GM04503 (cell line): Measurements from ENCODE around the gene VTA1.
"Not testable (repeated sequence)": the region's sequence is repeated elsewhere in the genome, so short reads cannot be mapped to it uniquely, and the experiment has no call there.

Experiments
- DNase-seq: peaks from one replicate; pipeline ENCODE4 v3.0.0-alpha.2; 2012; ENCODE audit warnings: low read depth

VTA1 gene

DNA sequence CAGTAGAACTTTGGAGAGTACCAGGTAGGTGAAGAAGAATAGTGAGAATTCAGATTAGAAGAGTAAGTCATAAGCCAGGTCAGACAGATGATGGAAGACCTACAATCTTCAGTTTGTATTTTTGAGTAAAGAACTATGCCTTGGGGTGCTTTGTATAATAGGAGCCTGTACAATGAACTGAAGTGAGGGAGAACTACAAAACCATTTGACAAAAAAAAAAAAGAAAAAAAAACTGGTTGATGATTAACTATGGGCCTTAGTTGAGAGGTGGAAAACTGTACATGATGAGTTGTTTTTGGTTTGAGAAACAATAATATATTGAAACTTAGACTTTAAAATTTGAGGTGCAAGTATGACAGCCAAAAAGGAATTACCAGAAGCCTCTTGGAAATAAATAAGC is 25.7 kb downstream of the VTA1 start:
- no peak for DNase-seq

DNA sequence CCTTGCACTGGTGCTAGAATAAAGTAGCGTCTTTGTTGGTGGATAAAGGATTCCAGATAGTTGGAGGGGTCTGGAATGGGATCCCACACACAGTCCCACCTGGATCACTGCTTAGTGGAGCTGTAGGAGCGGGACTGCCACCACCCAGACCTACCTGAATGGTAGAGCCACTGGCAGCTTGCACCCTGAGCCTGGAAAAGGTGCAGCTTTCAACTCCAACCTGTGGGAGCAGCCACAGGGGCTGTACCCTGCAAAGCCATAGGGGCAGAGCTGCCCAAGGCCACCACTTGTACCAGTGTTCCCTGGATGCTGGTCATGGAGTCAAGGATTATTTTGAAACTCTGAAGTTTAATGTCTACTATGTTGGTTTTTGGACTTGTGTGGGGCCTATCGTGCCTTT is 26.9 kb downstream of the VTA1 start:
- DNase-seq, result no peak

DNA sequence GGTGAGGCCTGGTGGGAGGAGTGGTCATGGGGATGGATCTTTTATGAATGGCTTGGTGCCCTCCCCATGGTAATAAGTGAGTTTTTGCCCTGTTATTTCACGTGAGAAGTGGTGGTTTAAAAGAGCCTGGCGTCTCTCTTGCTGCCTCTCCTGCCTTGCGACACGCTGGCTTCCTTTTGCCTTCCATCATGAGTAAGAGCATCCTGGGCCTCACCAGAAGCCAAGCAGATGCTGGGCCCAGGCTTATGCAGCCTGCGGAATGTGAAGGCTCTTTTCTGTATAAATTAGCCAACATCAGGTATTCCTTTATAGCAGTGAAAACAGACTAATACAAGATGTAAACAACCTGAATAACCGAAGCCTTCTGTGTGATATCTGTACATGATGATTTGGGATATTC is 27.6 kb downstream of the VTA1 start:
- DNase-seq, result no peak

DNA sequence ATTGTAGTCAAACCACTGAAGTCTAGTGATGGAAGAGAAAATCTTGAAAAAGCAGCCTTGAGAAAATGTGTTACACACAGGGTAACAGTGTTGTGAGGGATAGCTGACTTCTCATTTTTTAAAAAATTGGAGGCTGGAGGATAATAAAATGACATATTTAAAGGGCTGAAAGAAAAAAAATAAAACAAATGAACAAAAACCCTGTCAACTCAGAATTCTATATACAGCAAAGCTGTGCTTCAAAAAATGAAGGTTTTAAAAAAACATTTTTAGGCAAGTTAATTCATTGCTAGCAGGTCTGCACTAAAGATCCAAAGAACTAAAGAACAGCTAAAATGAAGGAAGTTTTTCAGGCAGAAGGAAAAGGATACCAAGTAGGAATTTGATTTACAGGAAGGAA is 31.1 kb downstream of the VTA1 start:
- DNase-seq, result no peak

DNA sequence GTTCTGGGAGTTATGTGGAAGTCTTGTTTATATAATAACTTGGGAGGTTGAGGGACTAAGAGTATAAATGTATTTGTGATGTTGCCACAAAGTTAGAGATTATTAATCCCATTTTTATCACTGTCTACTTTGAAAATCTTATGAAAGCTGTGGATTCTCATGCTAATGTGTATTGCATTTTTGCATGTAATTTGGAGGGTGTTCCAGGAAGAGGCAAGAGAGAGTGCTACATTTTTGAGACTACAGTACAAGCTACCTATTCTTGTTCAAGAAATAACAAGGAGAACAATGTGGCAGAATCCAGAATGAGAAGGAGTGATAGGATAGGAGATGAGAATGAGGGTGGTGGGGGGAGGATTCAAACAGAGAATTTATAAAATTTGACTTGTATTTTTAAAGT is 34.9 kb downstream of the VTA1 start:
- no peak for DNase-seq

DNA sequence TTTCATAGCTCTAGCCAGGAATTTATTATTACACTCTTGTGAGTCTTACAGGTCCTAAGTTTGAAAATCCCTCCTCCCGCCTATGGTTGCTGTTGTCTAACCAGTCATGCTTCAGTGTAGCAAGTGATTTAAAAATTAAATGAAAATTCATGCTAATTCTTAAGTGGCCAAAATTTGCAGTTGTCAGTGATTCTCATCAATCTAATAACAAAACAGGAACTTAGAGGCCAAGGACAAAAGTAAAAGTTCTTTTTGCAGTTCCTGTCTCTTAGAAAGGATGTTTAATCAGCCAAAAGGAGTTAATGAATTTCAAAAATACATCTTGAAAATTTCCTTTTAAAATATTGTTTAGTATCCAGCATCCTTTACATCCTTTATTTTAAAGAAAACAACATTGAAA is 36.3 kb downstream of the VTA1 start:
- DNase-seq, result no peak

DNA sequence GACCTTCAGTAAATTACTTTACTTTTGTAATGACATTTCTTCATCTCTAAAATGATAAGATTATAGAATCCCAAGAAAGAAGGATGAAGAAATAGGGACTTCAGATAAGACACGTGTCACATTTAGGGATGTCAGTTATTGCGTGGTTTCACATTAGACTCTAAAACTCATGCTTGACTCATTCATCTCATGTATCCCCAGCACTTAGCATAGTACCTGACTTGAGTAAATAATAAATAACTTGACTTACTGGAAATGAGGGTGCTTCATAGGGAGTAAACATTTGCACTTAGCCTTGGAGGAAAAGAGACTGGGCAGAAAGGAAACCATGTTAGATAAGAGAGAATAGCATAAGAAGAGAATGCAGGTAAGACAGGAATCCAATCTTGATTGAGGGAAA is 37.2 kb downstream of the VTA1 start:
- no peak for DNase-seq

DNA sequence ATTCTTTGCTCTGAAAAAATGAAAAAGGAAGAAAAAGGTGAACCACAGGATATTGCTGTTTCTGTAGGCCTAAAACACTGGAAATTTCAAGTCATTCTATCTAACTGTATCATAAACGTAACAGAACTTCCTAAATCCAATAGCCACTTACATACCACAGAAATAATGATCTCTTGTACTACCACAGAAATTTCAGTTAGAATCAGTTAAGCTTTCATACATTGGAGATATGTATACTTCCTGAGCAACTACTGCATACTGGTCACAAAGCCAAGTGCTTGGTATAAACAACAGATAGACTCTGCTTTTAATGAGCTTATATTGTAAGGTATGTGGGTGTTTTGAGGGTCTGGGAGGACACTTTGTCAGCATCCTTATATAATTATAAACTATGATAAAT is 38.6 kb downstream of the VTA1 start:
- no peak for DNase-seq

DNA sequence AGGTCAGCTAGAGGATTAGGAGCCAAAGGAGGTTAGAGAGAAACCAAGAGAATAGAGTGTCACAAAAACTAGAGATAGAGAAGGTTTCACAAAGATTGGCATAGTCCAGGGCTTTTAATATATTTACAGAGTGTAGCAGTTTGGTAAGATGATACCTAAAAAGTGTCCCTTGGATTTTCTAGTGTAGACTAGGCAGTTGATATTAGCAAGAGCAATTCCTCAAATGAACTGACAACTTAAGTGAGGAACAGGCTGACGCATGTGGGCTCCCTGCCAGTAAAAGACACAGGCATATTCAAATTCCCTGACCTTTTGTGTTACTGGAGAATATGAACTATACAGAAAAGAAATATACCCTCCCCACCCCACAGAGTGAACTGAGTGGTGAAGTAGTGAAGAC is 40.1 kb downstream of the VTA1 start:
- no peak for DNase-seq

DNA sequence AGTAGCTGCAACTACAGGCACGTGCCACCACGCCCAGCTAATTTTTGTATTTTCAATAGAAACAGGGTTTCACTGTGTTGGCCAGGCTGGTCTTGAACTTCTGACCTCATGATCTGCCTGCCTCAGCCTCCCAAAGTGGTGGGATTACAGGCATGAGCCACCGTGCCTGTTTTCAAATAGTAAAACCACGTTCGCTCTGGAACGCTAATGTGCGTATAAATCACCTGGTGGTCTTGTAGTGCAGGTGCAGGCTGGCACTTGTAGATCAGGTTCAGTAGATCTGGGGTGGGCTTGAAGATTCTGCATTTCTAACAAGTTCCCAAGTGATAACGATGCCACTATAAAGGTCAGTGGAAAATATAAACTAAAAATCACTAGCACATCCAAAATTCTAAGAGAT is 41.3 kb downstream of the VTA1 start:
- DNase-seq, result not testable (repeated sequence)

DNA sequence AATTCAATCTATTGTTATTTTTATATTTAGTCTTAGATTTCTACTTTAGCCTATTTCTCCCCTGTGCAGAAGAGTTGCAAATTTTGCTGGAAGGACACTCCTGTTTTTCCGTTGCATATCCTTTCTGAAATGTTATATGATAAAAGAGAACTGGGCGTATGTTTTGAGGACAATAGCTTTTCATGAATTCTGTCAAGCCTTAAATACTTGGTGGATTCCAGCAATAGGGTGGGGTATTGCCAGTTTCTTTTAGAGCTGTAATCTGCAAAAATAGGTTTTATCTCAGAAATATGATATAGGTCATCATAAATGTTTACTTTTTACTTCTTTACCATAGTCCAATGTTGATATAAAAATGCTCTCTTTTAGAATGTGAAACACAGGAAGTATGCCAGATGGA is 42.0 kb downstream of the VTA1 start:
- DNase-seq, result no peak

DNA sequence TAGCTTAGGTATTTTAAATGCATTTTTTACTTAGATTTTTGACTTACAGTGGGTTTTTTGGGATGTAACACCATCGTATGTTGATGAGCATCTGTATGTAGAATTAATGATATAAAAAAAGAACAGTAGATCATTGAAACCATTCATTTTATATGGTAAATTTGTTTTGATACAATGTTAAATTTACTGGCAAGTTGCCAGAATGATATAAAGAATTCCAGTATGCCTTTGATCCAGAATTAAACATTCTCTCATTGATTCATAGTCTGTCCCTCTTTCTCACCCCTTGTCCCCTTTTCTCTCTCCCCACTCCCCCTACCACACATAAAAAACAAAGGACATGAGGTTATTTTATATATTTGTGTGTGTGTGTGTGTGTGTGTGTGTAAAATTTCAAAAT is 45.3 kb downstream of the VTA1 start:
- no peak for DNase-seq

DNA sequence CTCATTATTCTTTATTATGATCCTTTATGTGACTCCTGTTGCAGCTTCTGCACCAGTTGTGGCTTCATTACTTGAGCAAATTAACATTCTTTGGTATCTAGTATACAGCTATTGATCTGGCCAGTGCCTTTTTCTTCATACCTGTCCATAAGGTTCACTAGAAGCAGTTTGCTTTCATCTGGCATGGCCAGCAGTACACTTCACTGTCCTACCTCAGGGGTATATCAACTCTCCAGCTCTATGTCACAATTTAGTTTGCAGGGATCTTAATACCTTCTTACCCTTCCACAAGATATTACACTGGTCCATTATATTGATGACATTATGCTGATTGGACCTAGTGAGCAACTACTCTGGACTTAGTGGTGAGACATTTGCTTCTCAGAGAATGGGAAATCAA is 46.6 kb downstream of the VTA1 start:
- DNase-seq, result no peak

DNA sequence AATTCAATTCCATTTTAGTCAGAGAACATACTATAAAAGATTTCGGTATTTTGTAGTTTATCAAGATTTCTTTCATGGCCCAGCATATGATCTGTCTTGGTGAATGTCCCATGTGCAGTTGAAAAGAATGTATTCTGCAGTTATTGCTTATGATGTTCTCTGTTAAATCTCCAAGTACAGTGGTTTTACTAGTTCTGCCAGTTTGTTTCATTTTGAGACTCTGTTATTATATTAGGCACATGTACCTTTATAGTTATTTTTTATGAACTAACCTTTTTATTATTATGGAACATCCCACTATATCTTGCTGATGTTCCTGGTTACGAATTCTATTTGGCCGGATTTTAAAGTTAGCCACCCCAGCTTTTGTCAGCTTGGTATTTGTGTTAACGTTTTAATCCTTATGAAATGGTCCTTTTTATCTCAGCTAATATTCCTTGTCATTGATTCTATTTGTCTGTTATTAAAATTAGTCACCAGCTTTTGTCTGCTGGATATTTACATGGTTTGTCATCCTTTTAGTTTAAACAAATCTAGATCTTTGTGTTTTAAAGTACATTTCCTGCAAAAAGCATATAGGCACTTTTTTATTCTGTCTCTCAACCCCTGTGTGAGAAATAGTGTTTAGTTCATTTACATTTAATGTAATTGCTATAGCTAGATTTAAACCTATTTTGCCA is 48.9 kb downstream of the VTA1 start:
- no peak for DNase-seq

DNA sequence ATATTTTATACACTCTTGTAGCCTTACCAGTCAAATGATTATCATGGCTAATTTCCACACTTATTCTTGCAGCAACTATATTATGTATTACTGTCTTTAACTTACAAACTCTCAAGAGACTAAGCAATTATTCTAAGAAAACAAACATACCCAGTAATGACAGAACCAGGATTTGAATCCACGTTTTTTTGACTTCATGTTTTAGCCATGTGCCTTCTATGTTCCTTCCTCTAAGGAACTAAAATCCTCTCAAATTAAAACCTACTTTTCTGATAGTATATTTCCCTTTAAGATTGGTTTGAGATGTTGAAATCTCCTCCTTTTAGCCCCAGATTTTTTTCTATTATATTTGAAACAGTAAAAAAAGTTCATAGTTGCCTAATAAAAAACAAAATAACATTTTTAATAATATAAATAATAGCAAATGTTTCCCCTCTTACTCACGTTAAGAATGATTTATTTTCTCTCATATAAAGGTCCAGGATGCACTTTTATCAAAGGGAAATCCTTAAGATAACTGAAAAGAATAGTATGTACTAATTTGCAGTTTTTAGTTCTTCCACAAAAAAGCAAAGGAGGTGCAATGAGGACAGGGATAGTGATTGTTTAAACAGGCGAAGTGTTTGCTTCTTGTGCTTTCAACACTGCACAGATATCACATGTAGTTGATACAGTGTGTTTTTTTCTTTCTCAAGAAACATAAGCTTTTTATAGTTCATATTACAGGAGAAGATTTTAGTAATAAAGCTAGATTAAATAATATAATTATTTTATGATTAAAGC is 54.0 kb downstream of the VTA1 start:
- no peak for DNase-seq

DNA sequence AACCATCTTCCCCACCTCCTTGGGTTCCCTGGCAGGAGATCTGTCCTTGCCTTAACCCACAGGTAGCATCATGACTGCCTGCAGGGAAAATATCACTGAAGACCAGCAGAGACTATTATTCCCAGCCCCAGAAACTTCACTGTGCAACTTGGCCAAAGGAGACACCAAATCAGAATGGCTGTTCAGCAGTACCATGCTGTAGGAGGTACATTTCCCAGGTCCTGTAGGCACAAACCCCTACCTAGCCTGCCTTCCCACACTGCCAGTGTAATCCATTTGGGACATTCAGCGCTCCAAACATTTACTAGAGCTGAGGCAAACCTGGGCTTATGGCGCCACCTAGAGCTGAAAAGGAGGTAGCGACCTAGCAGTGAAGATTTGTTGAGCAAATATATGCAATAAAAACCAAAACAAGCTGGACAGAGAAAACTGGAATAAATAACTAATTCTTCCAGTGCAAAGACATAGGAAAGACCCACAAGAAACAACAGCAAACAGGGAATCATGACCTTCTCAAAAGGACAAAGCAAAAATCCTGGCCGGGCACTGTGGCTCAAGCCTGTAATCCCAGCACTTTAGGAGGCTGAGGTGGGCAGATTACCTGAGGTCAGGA is 60.3 kb downstream of the VTA1 start:
- peak; percentile 8 for DNase-seq

DNA sequence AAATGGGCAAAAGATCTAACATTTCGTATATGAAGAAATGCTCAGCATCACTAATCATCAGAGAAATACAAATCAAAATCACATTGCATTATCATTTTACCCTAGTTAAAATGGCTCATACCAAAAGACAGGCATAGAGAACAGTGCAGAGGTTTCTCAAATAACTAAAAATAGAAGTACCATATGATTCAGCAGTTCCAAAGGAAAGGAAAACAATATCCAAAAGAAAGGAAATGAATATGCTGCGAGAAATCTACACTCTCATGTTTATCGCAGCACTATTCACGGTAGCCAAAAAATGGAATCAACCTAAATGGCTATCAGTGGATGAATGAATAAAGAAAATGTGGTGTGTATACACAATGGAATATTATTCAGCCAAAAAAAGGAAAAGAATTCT is 63.5 kb downstream of the VTA1 start:
- no peak for DNase-seq

DNA sequence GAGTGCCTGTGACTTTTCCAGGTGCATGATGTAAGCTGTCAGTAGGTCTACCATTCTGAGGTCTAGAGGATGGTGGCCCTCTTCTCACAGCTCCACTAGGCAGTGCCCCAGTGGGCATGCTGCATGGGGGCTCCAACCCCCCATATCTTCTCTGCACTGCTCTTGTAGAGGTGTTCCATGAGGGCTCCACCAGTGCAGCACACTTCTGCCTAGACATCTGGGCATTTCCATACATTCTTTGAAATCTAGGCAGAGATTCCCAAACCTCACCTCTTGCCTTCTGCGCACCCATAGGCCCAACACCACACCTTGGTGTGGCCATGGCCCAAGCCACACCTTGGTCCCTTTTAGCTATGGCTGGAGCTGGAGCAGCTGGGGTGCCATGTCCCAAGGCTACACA is 66.3 kb downstream of the VTA1 start:
- no peak for DNase-seq

DNA sequence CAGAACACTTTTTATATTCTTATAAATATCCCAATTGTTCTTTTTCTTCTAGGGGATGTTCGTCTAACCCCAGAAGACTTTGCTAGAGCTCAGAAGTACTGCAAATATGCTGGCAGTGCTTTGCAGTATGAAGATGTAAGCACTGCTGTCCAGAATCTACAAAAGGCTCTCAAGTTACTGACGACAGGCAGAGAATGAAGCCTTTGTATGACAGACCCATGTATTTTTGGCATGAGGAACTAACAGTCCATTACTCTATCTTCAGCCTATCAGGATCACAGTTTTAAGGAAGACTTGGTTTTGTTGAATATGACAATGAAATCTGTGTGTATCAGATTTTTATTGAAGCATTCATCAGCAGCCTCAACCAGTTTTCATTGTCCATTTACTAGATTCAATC is 71.4 kb downstream of the VTA1 start:
- no peak for DNase-seq

DNA sequence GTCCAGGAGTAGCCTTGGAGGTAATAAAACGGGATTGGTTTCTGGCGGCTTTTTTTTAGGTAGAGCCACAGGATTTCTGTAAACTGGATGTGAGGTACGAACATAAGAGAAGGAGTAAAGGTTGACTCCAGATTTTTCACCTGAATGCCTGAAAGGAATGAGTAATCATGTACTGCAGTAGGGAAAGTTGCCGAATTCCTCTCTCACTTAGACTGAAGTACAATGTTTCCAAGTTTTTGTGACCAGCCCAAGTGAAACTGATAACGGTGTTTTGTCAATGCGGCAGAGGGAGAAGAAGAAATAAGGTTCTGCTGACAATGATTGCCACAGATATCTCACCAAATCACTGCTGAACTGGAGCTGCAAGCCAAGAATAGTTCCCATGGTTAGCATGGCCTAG is 75.0 kb downstream of the VTA1 start:
- no peak for DNase-seq

DNA sequence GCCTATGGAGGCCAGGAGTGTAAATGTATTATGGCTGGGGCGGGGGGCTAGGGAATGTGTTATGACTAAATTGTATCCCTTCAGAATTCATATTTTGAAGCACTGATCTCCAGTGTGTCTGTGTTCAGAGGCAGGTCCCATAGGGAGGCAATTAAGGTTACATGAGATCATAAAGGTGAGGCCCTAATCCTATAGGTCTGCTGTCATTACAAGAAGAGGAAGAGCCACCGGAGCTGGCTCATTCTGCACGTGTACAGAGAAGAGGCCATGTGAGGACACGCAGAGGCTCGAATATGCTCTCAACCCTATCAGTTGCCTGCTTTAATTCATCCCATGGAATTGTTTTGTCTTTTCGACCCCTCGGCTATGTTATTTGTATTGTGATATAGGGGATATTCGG is 76.9 kb downstream of the VTA1 start:
- DNase-seq, result no peak

DNA sequence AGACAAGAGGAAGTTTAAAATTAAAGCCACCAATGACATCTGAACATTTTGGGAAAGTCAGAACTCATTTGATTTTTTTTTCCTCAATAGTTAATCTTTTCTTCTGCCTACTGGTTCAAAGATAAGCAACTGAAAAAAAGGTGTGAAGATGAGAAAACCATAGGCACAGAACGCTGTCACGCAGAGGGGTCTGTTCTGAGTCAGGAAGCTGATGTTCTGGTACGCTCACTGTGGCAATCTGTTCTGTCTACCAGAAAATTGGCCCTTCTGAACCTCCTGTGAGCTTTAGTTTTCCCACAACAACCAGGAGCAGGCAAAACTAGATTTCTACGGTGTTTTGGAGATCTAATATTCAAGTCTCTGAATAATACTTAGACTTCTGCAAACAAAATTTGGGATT is 78.1 kb downstream of the VTA1 start:
- DNase-seq, result no peak

DNA sequence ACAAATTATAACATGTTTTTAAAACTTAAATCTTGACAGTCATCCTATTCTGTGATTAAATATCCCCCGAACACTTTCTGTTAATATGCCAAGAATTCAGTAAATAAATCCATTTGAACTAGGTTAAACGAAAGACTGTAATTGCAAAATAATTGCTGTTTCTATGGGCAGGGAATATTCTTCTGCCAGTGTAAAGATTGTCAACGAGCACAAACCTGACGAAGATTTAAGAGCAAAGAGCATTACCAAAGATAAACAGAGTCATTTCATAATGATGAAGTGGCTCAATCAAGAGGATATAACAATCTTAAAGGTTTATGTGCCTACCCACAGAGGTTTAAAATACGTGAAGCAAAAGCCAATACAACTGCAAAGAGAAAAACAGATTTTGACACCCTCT is 78.5 kb downstream of the VTA1 start:
- no peak for DNase-seq

DNA sequence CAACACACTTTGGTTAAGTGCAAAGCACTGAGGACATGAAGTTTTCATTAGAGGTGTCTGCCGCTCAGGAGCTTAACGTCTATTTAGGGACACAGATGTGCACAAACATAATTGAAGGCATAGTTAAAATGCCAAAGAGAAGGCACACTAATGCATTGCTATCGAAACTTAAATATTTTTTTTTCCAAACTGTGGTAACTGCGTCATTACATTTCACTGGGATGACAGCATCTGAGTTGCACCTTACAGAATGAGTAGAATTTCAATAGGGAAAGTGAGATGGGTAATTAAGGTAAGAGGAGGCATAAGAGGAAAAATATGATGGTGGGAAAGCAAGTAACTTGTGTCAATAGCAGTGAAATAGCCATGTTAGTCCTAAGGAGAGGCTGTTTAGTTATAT is 79.7 kb downstream of the VTA1 start:
- no peak for DNase-seq
